Tongue (tissue), 2 donors: ENCODE data around the gene LELP1. TPM values are rescaled to one million over a fixed set of nuclear protein-coding genes. Genes with fewer than 3 reads are reported as not detected.

Source experiments
- DNase-seq: peaks from one replicate; pipeline ENCODE4 v3.0.0-alpha.2; 2015
- total RNA-seq: library from RNA; depleted of rRNA; stranded (reverse); fragments of >200 nt; gene quantifications from one replicate; pipeline ENCODE4 v1.2.3, GENCODE V29; 2014

LELP1 gene
- total RNA-seq, 1 donor from 2014 or later, result not detected

GRCh38 chr1:153229076-153229829 lies 26.0 kb downstream of the LELP1 start:
- peak; percentile 24 for DNase-seq

GRCh38 chr1:153231363-153231762 lies 28.1 kb downstream of the LELP1 start:
- DNase-seq, result no peak

GRCh38 chr1:153231785-153232184 lies 28.6 kb downstream of the LELP1 start:
- no peak for DNase-seq

- DNase-seq, result no peak
Measured at GRCh38 chr1:153232553-153232952, 29.3 kb downstream of the LELP1 start.

GRCh38 chr1:153233448-153233847 lies 30.2 kb downstream of the LELP1 start:
- no peak for DNase-seq

GRCh38 chr1:153238527-153238926 lies 35.3 kb downstream of the LELP1 start:
- no peak for DNase-seq

GRCh38 chr1:153242160-153242559 lies 38.9 kb downstream of the LELP1 start:
- DNase-seq, result no peak

GRCh38 chr1:153245466-153245865 lies 42.2 kb downstream of the LELP1 start:
- no peak for DNase-seq

- DNase-seq, result no peak
Measured at GRCh38 chr1:153246018-153246417, 42.8 kb downstream of the LELP1 start.

- DNase-seq, result no peak
Measured at GRCh38 chr1:153246825-153247224, 43.6 kb downstream of the LELP1 start.

GRCh38 chr1:153248176-153248879 lies 45.1 kb downstream of the LELP1 start:
- no peak for DNase-seq

GRCh38 chr1:153250166-153250565 lies 46.9 kb downstream of the LELP1 start:
- DNase-seq, result peak; percentile 26

- no peak for DNase-seq
Measured at GRCh38 chr1:153251087-153251486, 47.9 kb downstream of the LELP1 start.

- no peak for DNase-seq
Measured at GRCh38 chr1:153251562-153251961, 48.3 kb downstream of the LELP1 start.

- no peak for DNase-seq
Measured at GRCh38 chr1:153251988-153252387, 48.8 kb downstream of the LELP1 start.

- no peak for DNase-seq
Measured at GRCh38 chr1:153253076-153253475, 49.8 kb downstream of the LELP1 start.

- DNase-seq, result no peak
Measured at GRCh38 chr1:153253693-153254092, 50.5 kb downstream of the LELP1 start.

Other genes with a start within 250 kb of the LELP1 start
- gene SPRR4, start 232.8 kb upstream of the LELP1 start, total RNA-seq, result not detected
- not detected for gene SPRR1A, start 219.3 kb upstream of the LELP1 start, total RNA-seq
- gene SPRR3, start 201.7 kb upstream of the LELP1 start, total RNA-seq, result 58.0 TPM
- gene SPRR1B, start 172.2 kb upstream of the LELP1 start, total RNA-seq, result 1.3 TPM
- gene SPRR2D, start 162.3 kb upstream of the LELP1 start, total RNA-seq, result not detected
- gene SPRR2A, start 145.9 kb upstream of the LELP1 start, total RNA-seq, result 3.1 TPM
- gene SPRR2B, start 131.8 kb upstream of the LELP1 start, total RNA-seq, result not detected
- gene SPRR2E, start 108.9 kb upstream of the LELP1 start, total RNA-seq, result not detected
- gene SPRR2F, start 89.9 kb upstream of the LELP1 start, total RNA-seq, result not detected
- not detected for gene SPRR2G, start 52.5 kb upstream of the LELP1 start, total RNA-seq
- not detected for gene PRR9, start 14.2 kb downstream of the LELP1 start, total RNA-seq
- gene LORICRIN, start 56.3 kb downstream of the LELP1 start, total RNA-seq, result not detected
- 2.4 TPM for gene PGLYRP3, start 109.5 kb downstream of the LELP1 start, total RNA-seq
- 0.31 TPM for gene PGLYRP4, start 145.4 kb downstream of the LELP1 start, total RNA-seq
- gene S100A9, start 154.4 kb downstream of the LELP1 start, total RNA-seq, result 739 TPM
- 7.6 TPM for gene S100A12, start 172.2 kb downstream of the LELP1 start, total RNA-seq
- gene S100A8, start 187.6 kb downstream of the LELP1 start, total RNA-seq, result 87.6 TPM
- not detected for gene S100A7A, start 213.1 kb downstream of the LELP1 start, total RNA-seq